SU-DHL-6 (cell line): Measurements from ENCODE around the gene RAB8A.

ENCODE experiments used
- H2AFZ ChIP-seq: fragments of 200-600 bp; sonication (generic); 2 replicates; pipeline ENCODE4 v1.6.1; 2014; ENCODE audit warnings: low read depth, mild to moderate bottlenecking, moderate library complexity, mixed read lengths, antibody characterized with exemption, low read length; ENCODE audit not compliant: severe bottlenecking
- H3F3A ChIP-seq: fragments of 200-600 bp; shearing (Covaris generic); 2 replicates; pipeline ENCODE4 v1.6.0; 2016; ENCODE audit warnings: antibody characterized with exemption, mild to moderate bottlenecking; ENCODE audit not compliant: insufficient read depth
- H3K27ac ChIP-seq: fragments of 200-600 bp; sonication (generic); 2 replicates; pipeline ENCODE4 v1.5.1; 2016; ENCODE audit warnings: low read depth, mild to moderate bottlenecking, low read length, moderate library complexity, mixed read lengths
- H3K27me3 ChIP-seq: fragments of 200-600 bp; sonication (generic), shearing (Covaris generic); 2 replicates; pipeline ENCODE4 v1.6.0; 2014; ENCODE audit warnings: mild to moderate bottlenecking, low read length
- H3K36me3 ChIP-seq: fragments of 200-600 bp; sonication (generic); 2 replicates; pipeline ENCODE4 v1.6.1; 2014; ENCODE audit warnings: mild to moderate bottlenecking, low read length, mixed read lengths
- H3K4me2 ChIP-seq: fragments of 300-600, 200-600 bp; shearing (Covaris generic), sonication (generic); 2 replicates; pipeline ENCODE4 v1.6.0; 2014; ENCODE audit warnings: low read length, low read depth, mild to moderate bottlenecking; ENCODE audit not compliant: poor library complexity, severe bottlenecking
- H3K4me3 ChIP-seq: fragments of 200-600 bp; sonication (generic); 2 replicates; pipeline ENCODE4 v1.5.1; 2014; ENCODE audit warnings: antibody characterized with exemption, low read length, mild to moderate bottlenecking, mixed read lengths; ENCODE audit not compliant: insufficient read depth, poor library complexity, severe bottlenecking
- H3K79me2 ChIP-seq: fragments of 200-600 bp; sonication (generic); 2 replicates; pipeline ENCODE4 v1.6.1; 2014; ENCODE audit warnings: mild to moderate bottlenecking, low read length, moderate library complexity; ENCODE audit not compliant: insufficient read depth
- H3K9ac ChIP-seq: fragments of 200-600 bp; sonication (generic); 2 replicates; pipeline ENCODE4 v1.7.0; 2014; ENCODE audit warnings: mild to moderate bottlenecking, low read length
- H3K9me2 ChIP-seq: fragments of 200-600 bp; sonication (generic); replicated peaks from 2 replicates; pipeline ENCODE4 v1.6.1; 2014; ENCODE audit warnings: low read length; ENCODE audit not compliant: insufficient read depth
- H3K9me3 ChIP-seq: fragments of 200-600 bp; sonication (generic); 2 replicates; pipeline ENCODE4 v1.6.1; 2014; ENCODE audit warnings: low read length, mixed read lengths; ENCODE audit not compliant: insufficient read depth
- H4K20me1 ChIP-seq: fragments of 200-600 bp; sonication (generic); 2 replicates; pipeline ENCODE4 v1.6.1; 2014; ENCODE audit warnings: low read depth, mild to moderate bottlenecking, antibody characterized with exemption, low read length, moderate library complexity, mixed read lengths
- CTCF ChIP-seq: fragments of 200-600 bp; sonication (generic); IDR thresholded peaks from one replicate; pipeline ENCODE4 v1.5.1; 2017; ENCODE audit warnings: antibody characterized with exemption, mild to moderate bottlenecking, low read length, moderate library complexity; ENCODE audit not compliant: insufficient read depth, poor library complexity, severe bottlenecking
- EZH2phosphoT487 ChIP-seq: fragments of 200-600 bp; sonication (generic), shearing (Covaris generic); conservative IDR thresholded peaks from 2 replicates; pipeline ENCODE4 v1.6.1; 2018; ENCODE audit warnings: mild to moderate bottlenecking, antibody characterized with exemption, low read length, moderate library complexity, mixed read lengths

The RAB8A gene

GRCh38 chr19:16068696-16069259, 42.9 kb upstream of the RAB8A start:
- Histone ChIP-seq H3F3A (peaks cover 4% of the 10 kb centered on the region), H3K9ac (no peak overlapping the region), H3K9me3 (no peaks in the 10 kb centered on the region), H2AFZ (no peak overlapping the region), H3K27me3 (no peaks in the 10 kb centered on the region), H3K36me3 (no peaks in the 10 kb centered on the region), H3K4me3 (no peak overlapping the region), H4K20me1 (no peaks in the 10 kb centered on the region), H3K79me2 (no peaks in the 10 kb centered on the region), H3K27ac (no peak overlapping the region), H3K9me2 (no peaks in the 10 kb centered on the region), H3K4me2 (no peak overlapping the region)
- TF ChIP-seq EZH2phosphoT487 = no peak
- no peak for TF ChIP-seq CTCF

- Histone ChIP-seq H3K4me3 (no peak overlapping the region), H3K27ac (peak overlapping the region; percentile 68), H3K79me2 (no peaks in the 10 kb centered on the region), H3K27me3 (no peaks in the 10 kb centered on the region), H3K9me3 (no peaks in the 10 kb centered on the region), H2AFZ (peak overlapping the region; percentile 80), H3K9me2 (no peaks in the 10 kb centered on the region), H3K4me2 (peak overlapping the region; percentile 44), H3K9ac (peak overlapping the region; percentile 50), H3K36me3 (no peaks in the 10 kb centered on the region), H4K20me1 (no peaks in the 10 kb centered on the region), H3F3A (peaks cover 11% of the 10 kb centered on the region)
- no peak for TF ChIP-seq CTCF
- no peak for TF ChIP-seq EZH2phosphoT487
Measured at GRCh38 chr19:16069813-16070365, 41.8 kb upstream of the RAB8A start.

- Histone ChIP-seq H3K36me3 (no peaks in the 10 kb centered on the region), H3K9me3 (no peaks in the 10 kb centered on the region), H3K4me3 (no peak overlapping the region), H3K9ac (peak overlapping the region; percentile 50), H3K27ac (peak overlapping the region; percentile 68), H3K79me2 (no peaks in the 10 kb centered on the region), H2AFZ (peak overlapping the region; percentile 80), H3K27me3 (no peaks in the 10 kb centered on the region), H3F3A (peaks cover 17% of the 10 kb centered on the region), H4K20me1 (no peaks in the 10 kb centered on the region), H3K4me2 (peak overlapping the region; percentile 44), H3K9me2 (no peaks in the 10 kb centered on the region)
- TF ChIP-seq EZH2phosphoT487 = no peak
- no peak for TF ChIP-seq CTCF
Measured at GRCh38 chr19:16070366-16070990, 41.2 kb upstream of the RAB8A start.
